A549 (cell line): Measurements from ENCODE around the gene NXT2. TPM values are rescaled to one million over a fixed set of nuclear protein-coding genes. Genes with fewer than 3 reads are reported as not detected.
"Not testable (repeated sequence)": the region's sequence is repeated elsewhere in the genome, so short reads cannot be mapped to it uniquely, and the experiment has no call there.

Source experiments
- ATAC-seq, 2 experiments: fragments of 200-7000 bp in 1 of 2; fragments of >200 bp in 1 of 2; cut with Nextera tagmentation in 1 of 2; cut with Tn5 transposase in 1 of 2; 3 replicates each; pipeline versions ENCODE4 v1.8.0 to v1.9.1; 2018 to 2020; ENCODE audit warnings: mild to moderate bottlenecking in 1 of 2, moderate library complexity in 1 of 2
- CTCF ChIA-PET: fragments of 300-600 bp; sonication (Branson Sonifier 250); formaldehyde crosslinking; extraction: SDS; loops from one replicate; lab custom pipeline; 2021; ENCODE audit warnings: antibody characterized with exemption, inconsistent platforms; lab: Yijun Ruan, JAX
- POLR2A ChIA-PET: fragments of 350-600 bp; formaldehyde crosslinking; extraction: SDS; loops from one replicate; lab custom pipeline; 2021; ENCODE audit warnings: antibody characterized with exemption, inconsistent platforms; lab: Yijun Ruan, JAX
- DNase-seq, 2 experiments: peaks; one replicate each; pipeline versions ENCODE4 v3.0.0 to v3.0.0-alpha.2; 2011 to 2016; ENCODE audit warnings: low read depth in 1 of 2, low spot score in 1 of 2
- FAIRE-seq: peaks from 2 replicates; lab custom pipeline; 2011; peaks lifted over from hg19 to GRCh38; lab: Jason Lieb, UNC
- H3K27ac ChIP-seq, 2 experiments: fragments of >200 bp; sonication (Bioruptor Twin); formaldehyde crosslinking; 3 replicates each; pipeline ENCODE4 v1.5.1; 2016 to 2017
- H3K4me1 ChIP-seq: fragments of >200 bp; sonication (Bioruptor Twin); formaldehyde crosslinking; 3 replicates; pipeline ENCODE4 v1.6.1; 2016
- H3K4me2 ChIP-seq: fragments of >200 bp; sonication (Bioruptor Twin); formaldehyde crosslinking; 3 replicates; pipeline ENCODE4 v1.6.1; 2016
- H3K4me3 ChIP-seq: fragments of >200 bp; sonication (Bioruptor Twin); formaldehyde crosslinking; 3 replicates; pipeline ENCODE4 v1.5.1; 2016
- H3K9me3 ChIP-seq: fragments of >200 bp; sonication (Bioruptor Twin); formaldehyde crosslinking; 3 replicates; pipeline ENCODE4 v1.6.1; 2016
- BCL3 ChIP-seq: fragments of >200 bp; sonication (Bioruptor Twin); formaldehyde crosslinking; IDR thresholded peaks from 3 replicates; pipeline ENCODE4 v1.6.1; 2016
- CHD4 ChIP-seq: fragments of 200-600 bp; sonication (generic); IDR thresholded peaks from 2 replicates; pipeline ENCODE4 v1.6.1; 2016; ENCODE audit warnings: antibody characterized with exemption, mild to moderate bottlenecking, borderline replicate concordance
- EHF ChIP-seq: fragments of 250-450 bp; sonication (Bioruptor Pico); IDR thresholded peaks from 2 replicates; pipeline ENCODE4 v1.5.0; 2020; ENCODE audit warnings: mild to moderate bottlenecking
- FOSB ChIP-seq: fragments of 250-450 bp; sonication (Bioruptor Pico); IDR thresholded peaks from 2 replicates; pipeline ENCODE4 v1.5.0; 2020; ENCODE audit warnings: mild to moderate bottlenecking, moderate library complexity
- HMGXB4 ChIP-seq: fragments of 250-450 bp; sonication (Bioruptor Pico); IDR thresholded peaks from 2 replicates; pipeline ENCODE4 v1.5.0; 2021; ENCODE audit warnings: mild to moderate bottlenecking, moderate library complexity, borderline replicate concordance
- HOXB13 ChIP-seq: fragments of 250-450 bp; sonication (Bioruptor Pico); IDR thresholded peaks from 2 replicates; pipeline ENCODE4 v1.5.0; 2020; ENCODE audit warnings: low read depth, mild to moderate bottlenecking, moderate library complexity
- MYC ChIP-seq: IDR thresholded peaks from 2 replicates; pipeline ENCODE4 v1.6.1; 2012; ENCODE audit warnings: mild to moderate bottlenecking, inconsistent platforms, low read length, improper control_type of control experiment, borderline replicate concordance
- NR3C1 ChIP-seq: fragments of >200 bp; sonication (Bioruptor Twin); formaldehyde crosslinking; IDR thresholded peaks from 3 replicates; pipeline ENCODE4 v1.6.1; 2017
- PHF8 ChIP-seq: fragments of 200-600 bp; sonication (generic); IDR thresholded peaks from 2 replicates; pipeline ENCODE4 v1.6.1; 2016; ENCODE audit warnings: low read depth, mild to moderate bottlenecking, antibody characterized with exemption, moderate library complexity, borderline replicate concordance
- POLR2AphosphoS2 ChIP-seq: conservative IDR thresholded peaks from 2 replicates; pipeline ENCODE4 v1.6.1; 2012; ENCODE audit warnings: low read length, improper control_type of control experiment, inconsistent platforms
- RCOR1 ChIP-seq: fragments of 150-350 bp; IDR thresholded peaks from 2 replicates; pipeline ENCODE4 v1.6.1; 2014; ENCODE audit warnings: antibody characterized with exemption, low read length, low read depth
- RFX5 ChIP-seq: fragments of 450-650 bp; IDR thresholded peaks from 2 replicates; pipeline ENCODE4 v1.7.1; 2014; ENCODE audit warnings: antibody characterized with exemption, mild to moderate bottlenecking, moderate library complexity
- RNF2 ChIP-seq: fragments of 200-600 bp; sonication (generic); IDR thresholded peaks from 2 replicates; pipeline ENCODE4 v1.6.1; 2016; ENCODE audit warnings: low read depth, mild to moderate bottlenecking, antibody characterized with exemption, moderate library complexity, borderline replicate concordance
- WGBS: methylation state at CpG from one replicate; pipeline ENCODE4 v1.1.6; 2017; ENCODE audit errors: missing lambda C conversion rate; 5-methylcytosine and 5-hydroxymethylcytosine counted together
- polyA plus RNA-seq, 4 experiments: library from polyadenylated mRNA; depleted of rRNA in 3 of 4; stranded (reverse); fragments of >200 nt; fragmentation: RNase III in 1 of 4; extraction: RNeasy Plus Mini Kit Qiagen cat#74134 plus additional on column Dnase treatment in 1 of 4; gene quantifications; 2 replicates in 3 of 4; 3 replicates in 1 of 4; pipeline ENCODE4 v1.2.3, GENCODE V29; 2011 to 2017

NXT2 gene
- polyA plus RNA-seq, 2 of the 4 experiments (the other 2 are of a cell fraction), result 14.3 to 22.0 TPM

DNA sequence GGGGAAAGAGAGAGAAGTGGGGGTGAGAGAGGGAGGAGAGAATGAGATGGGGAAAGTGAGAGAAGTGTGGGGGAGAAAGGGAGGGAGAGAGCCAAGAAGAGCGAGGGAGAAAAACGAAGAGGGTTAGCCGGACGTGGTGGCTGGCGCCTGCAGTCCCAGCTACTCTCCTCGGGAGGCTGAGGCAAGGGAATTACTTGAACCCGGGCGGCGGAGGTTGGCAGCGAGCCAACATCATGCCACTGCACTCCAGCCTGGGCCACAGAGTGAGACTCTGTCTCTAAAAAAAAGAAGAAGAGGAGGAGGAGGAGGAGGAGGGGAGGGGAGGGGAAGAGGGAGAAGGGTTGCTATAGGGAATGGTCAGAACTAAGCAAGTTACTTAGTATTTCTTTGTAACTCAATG, 1.7 kb upstream of the NXT2 start:
- CTCF ChIA-PET, result no interaction called here

GRCh38 chrX:109535578-109535977, 1.1 kb upstream of the NXT2 start:
- no peak overlapping the region for H3K4me3 ChIP-seq
- no peaks in the 10 kb centered on the region for H3K9me3 ChIP-seq
- TF ChIP-seq HOXB13 (CRISPR knock-in tag) (no peak), BCL3 (no peak), EHF (CRISPR knock-in tag) (no peak), NR3C1 (no peak), CHD4 (no peak)
- H3K27ac ChIP-seq, result no peak overlapping the region
- 81% methylated on average over 8 of the region's 8 CpGs for WGBS
- no peak overlapping the region for H3K4me2 ChIP-seq
- CTCF ChIA-PET, result no interaction called here
- ATAC-seq (no peak), DNase-seq (no peak), FAIRE-seq (no peak)
- POLR2A ChIA-PET, result interaction anchor here (1.0 kb wide), 1 partner anchor 17 kb away, joined by 3 read pairs; no protein-coding TSS in a partner anchor
- H3K4me1 ChIP-seq, result no peaks in the 10 kb centered on the region

More for the DNA sequence above, 1.7 kb upstream of the NXT2 start:
- DNase-seq (no peak), ATAC-seq (no peak), FAIRE-seq (no peak)
- 66% methylated on average over 6 of the region's 10 CpGs for WGBS
- Histone ChIP-seq H3K27ac (no peak overlapping the region), H3K4me1 (no peaks in the 10 kb centered on the region), H3K9me3 (no peaks in the 10 kb centered on the region), H3K4me3 (no peak overlapping the region), H3K4me2 (no peak overlapping the region)
- POLR2A ChIA-PET, result no interaction called here
- TF ChIP-seq MYC (no peak), POLR2AphosphoS2 (no peak), RNF2 (no peak), BCL3 (no peak), FOSB (CRISPR knock-in tag) (no peak), HMGXB4 (no peak), CHD4 (no peak)

GRCh38 chrX:109537324-109537665, 651 bp downstream of the NXT2 start:
- TF ChIP-seq PHF8, result no peak
- no peak for TF ChIP-seq RCOR1
- 0 out of 2 replicates have a peak, but pooled peaks have one; percentile 13 for TF ChIP-seq RFX5
- Histone ChIP-seq H3K4me1 (no peaks in the 10 kb centered on the region), H3K27ac (peak overlapping the region; percentile 90 to 91), H3K4me3 (peak overlapping the region; percentile 74), H3K4me2 (peak overlapping the region; percentile 69), H3K9me3 (no peaks in the 10 kb centered on the region)
- ChIA-PET POLR2A (interaction anchor here (0.8 to 1.8 kb wide), 10 partner anchors 8 to 374 kb away, joined by 3 to 14 read pairs (median 4); partner anchors contain the start of gene ACSL4), CTCF (interaction anchor here (0.8 to 1.7 kb wide), 2 partner anchors 52 to 95 kb away, joined by 3 to 4 read pairs; no protein-coding TSS in a partner anchor)
- WGBS, result 2% methylated on average over 10 of the region's 10 CpGs
- DNase-seq (peak in 1 of 2 experiments; percentile 64), FAIRE-seq (no peak), ATAC-seq (peak; percentile 51 to 57; a peak in 5 of 6 replicates)

- H3K4me2 ChIP-seq, DNase-seq, H3K4me1 ChIP-seq, FAIRE-seq, H3K27ac ChIP-seq, POLR2A ChIA-PET, H3K9me3 ChIP-seq, H3K4me3 ChIP-seq, CTCF ChIA-PET, ATAC-seq: not testable (repeated sequence)
These were observed 2.4 kb downstream of the NXT2 start for GRCh38 chrX:109539007-109539406.
